HT1080 (cell line): ENCODE measurements around the gene ARHGAP26. TPM values are rescaled to one million over a fixed set of nuclear protein-coding genes. Genes with fewer than 3 reads are reported as not detected.

Experiments used
- DNase-seq: peaks from one replicate; pipeline ENCODE4 v3.0.0-alpha.2; 2015; ENCODE audit warnings: low read depth
- total RNA-seq: library from RNA; depleted of rRNA; stranded (reverse); fragments of >200 nt; shearing (Covaris generic); gene quantifications from 2 replicates; pipeline ENCODE4 v1.2.3, GENCODE V29; 2014

The ARHGAP26 gene
- total RNA-seq, 1 experiment from 2014 or later = 9.9 TPM

- peak; percentile 27 for DNase-seq
Observed at GRCh38 chr5:143010351-143010750, 240.2 kb downstream of the ARHGAP26 start.

- DNase-seq = peak; percentile 47
Observed at GRCh38 chr5:143011585-143011984, 241.4 kb downstream of the ARHGAP26 start.

GRCh38 chr5:143013176-143013891 lies 243.2 kb downstream of the ARHGAP26 start:
- no peak for DNase-seq

- DNase-seq = no peak
Observed at GRCh38 chr5:143014017-143014651, 244.0 kb downstream of the ARHGAP26 start.

- no peak for DNase-seq
Observed at GRCh38 chr5:143016777-143017516, 246.8 kb downstream of the ARHGAP26 start.

- DNase-seq = no peak
Observed at GRCh38 chr5:143017541-143017940, 247.4 kb downstream of the ARHGAP26 start.

- no peak for DNase-seq
Observed at GRCh38 chr5:143017992-143018391, 247.8 kb downstream of the ARHGAP26 start.

- DNase-seq = no peak
Observed at GRCh38 chr5:143019157-143019556, 249.0 kb downstream of the ARHGAP26 start.

GRCh38 chr5:143019614-143020515 lies 249.7 kb downstream of the ARHGAP26 start:
- no peak for DNase-seq

GRCh38 chr5:143021595-143021994 lies 251.4 kb downstream of the ARHGAP26 start:
- DNase-seq = no peak

- DNase-seq = no peak
Observed at GRCh38 chr5:143023411-143024096, 253.4 kb downstream of the ARHGAP26 start.

GRCh38 chr5:143024228-143024920 lies 254.2 kb downstream of the ARHGAP26 start:
- DNase-seq = no peak

- DNase-seq = no peak
Observed at GRCh38 chr5:143025376-143025775, 255.2 kb downstream of the ARHGAP26 start.

- DNase-seq = no peak
Observed at GRCh38 chr5:143025971-143026370, 255.8 kb downstream of the ARHGAP26 start.

GRCh38 chr5:143026380-143026779 lies 256.2 kb downstream of the ARHGAP26 start:
- no peak for DNase-seq

GRCh38 chr5:143029293-143029692 lies 259.1 kb downstream of the ARHGAP26 start:
- DNase-seq = no peak

- no peak for DNase-seq
Observed at GRCh38 chr5:143030349-143030748, 260.2 kb downstream of the ARHGAP26 start.

- no peak for DNase-seq
Observed at GRCh38 chr5:143031781-143032580, 261.8 kb downstream of the ARHGAP26 start.

GRCh38 chr5:143032581-143032836 lies 262.3 kb downstream of the ARHGAP26 start:
- DNase-seq = no peak
